Jurkat, Clone E6-1 (cell line): ENCODE results near the gene SCN4B.

Experiments used
- DNase-seq: peaks from one replicate; pipeline ENCODE4 v3.0.0-alpha.2; 2011; ENCODE audit warnings: low read depth, low spot score
- H3K4me3 ChIP-seq: 2 replicates; pipeline ENCODE4 v1.5.1; 2011; ENCODE audit warnings: mild to moderate bottlenecking, low read length, control low read depth, moderate library complexity

The SCN4B gene

DNA sequence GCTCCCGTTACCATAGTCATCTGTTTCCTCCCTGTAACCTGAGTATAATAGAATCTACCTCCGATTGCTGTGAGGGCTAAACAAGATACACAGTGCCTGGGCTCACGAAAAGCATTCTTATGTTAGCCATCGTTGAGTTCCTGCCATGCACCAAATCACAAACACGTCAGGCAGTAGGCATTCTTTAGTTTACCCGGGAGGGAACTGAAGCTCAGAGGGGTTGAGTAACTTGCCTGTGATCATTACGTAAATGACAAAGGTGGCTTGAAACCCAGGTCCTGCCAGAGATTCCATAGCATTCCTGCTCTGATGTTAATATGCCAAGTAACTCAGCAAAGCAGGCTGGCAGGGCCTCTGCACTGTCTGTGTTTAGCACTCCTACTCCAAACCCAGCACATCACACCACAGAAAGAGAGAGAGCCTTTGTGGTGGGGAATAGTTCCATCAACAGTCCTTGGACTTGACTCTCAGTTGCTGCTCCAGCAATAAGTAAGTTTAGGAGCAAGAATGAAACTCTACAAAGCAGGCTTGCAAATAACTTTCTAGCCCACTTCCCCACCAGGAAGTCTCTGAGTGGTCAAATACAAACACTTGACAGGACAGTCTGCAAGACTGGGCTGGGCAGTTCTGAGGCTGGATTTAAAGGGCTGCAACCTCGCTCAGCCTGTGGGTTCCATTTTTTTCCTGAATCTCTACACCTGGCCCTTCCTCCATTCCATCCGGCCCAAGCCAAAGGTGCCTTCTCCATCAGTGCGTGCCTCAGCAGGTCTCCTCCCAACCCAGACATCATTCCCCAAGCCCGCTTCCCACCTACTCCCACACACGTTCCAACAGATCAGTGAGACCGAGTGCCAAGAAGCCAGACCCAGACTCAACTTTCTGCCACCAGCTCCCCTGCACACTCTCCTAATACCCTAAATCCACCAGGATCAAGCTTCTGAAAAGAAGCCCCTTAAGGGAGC is 22.7 kb upstream of the SCN4B start:
- H3K4me3 ChIP-seq = no peak overlapping the region
- DNase-seq = no peak

DNA sequence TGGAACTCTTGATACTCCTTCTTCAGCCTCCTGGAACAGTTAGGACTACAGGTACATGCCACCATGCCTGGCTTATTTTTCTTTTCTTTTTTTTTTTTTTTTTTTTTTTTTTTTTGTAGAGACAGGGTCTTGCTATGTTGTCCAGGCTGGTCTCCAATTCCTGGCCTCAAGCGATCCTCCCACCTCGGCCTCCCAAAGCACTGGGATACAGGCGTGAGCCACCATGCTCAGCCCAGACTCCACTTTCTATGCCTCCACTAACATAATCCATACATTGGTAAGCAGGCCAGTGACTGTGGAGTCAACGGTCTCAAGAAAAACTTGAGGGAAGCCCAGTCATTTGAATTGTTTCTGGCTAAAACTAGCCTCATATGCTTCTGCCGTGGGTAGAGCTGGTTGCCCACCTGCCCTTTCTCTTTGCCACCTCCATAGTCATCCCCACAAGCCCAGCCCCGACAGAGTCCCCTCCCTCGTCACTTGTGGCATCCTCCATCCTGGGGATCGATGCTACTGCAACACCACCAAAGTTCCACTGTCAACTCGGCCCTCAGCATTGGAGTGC is 21.5 kb upstream of the SCN4B start:
- no peak overlapping the region for H3K4me3 ChIP-seq
- no peak for DNase-seq

DNA sequence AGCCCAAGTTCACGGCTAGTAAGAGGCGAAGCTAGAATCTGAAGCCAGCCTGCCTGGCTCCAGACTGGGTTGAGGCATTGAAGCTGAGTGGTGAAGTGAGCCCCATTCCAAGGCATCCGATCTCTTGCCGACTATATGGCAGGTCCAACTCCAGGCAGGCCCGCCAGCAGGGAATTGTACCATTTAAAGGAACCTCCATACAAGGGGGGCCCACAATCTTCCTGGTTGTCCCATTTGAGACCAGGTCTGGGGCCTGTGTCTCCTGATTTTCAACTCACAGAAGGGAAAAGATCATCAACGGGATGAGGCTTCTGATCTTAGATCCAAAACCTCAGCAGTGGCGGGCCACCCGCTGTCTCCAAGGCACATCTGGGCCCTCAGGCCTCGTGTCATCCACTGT is 19.7 kb upstream of the SCN4B start:
- H3K4me3 ChIP-seq = no peak overlapping the region
- no peak for DNase-seq

DNA sequence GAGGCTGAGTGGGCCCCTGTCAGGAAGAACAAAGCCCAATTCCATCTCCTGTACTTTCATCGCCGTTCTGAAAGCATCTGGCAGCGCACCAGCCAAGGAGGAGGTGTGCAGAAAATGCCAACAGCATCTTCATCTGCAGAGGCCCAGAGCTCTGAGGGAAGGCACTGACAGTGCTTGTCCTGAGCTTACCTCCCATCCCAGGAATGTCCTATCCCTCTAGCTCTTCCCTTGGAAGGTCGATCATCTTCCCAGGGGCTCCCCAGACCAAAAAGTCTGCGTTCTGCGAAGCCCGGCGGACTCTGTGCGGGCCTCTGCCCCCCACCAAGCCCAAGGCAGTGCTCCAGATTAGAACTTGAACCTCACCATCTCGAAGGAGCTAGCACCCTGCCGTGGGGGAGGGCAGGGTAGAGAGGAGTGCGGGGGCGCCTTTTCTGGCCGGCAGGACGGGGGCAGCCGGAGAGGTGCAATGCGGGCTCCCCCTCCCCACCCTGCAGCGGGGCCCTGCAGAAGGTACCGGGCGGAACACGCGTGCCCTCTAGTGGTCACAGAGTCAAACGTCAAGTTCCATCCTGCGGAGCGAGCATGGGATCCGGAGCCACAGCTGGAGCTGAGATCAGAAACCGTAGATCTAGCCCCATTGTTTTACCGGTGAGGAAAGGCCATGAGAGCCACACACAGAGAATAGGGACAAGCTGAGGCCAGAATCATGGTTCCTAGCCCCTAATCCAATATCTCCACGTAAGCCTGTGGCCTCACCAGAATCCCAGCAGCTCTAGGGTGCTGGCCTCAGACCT is 18.8 kb upstream of the SCN4B start:
- DNase-seq = peak; percentile 54
- H3K4me3 ChIP-seq = no peak overlapping the region

DNA sequence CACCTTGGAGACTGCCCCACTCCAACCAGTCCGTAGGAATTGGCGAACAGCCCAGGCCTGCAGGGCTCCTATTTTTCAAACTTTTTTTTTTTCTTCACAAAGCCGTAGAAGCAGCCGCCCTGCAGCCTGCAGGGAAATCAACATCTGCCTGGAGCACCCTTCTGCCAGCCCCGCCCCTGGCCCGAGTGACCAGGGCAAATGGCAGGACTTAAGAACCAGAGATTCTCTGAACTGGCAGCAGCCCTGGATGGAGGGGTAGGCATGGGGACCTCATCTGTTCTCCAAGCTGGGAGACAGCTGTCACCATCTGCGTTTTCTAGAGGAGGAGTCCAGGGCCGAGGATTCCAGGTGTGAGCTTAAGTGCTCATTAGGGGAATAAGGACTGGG is 18.3 kb upstream of the SCN4B start:
- no peak for DNase-seq
- no peak overlapping the region for H3K4me3 ChIP-seq

DNA sequence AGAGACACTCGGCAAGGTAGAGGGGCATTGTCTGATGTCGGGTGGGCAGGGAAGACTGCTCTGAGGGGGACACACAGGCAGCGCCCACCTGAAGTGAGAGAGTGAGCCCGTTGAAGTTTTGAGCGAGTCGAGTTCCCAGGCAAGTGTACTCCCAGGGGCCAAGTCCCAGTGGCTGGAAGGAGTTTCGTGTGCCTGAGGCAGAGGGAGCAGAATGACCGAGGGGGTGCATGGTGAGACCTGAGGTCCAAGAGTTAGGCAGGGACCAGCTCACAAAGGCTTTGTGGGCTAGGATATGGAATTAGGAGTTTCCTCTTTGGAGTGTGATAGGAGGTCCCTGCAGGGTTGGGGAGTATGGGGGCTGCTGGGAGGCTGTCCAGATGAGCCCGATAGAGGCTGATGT is 17.6 kb upstream of the SCN4B start:
- no peak for DNase-seq
- no peak overlapping the region for H3K4me3 ChIP-seq

DNA sequence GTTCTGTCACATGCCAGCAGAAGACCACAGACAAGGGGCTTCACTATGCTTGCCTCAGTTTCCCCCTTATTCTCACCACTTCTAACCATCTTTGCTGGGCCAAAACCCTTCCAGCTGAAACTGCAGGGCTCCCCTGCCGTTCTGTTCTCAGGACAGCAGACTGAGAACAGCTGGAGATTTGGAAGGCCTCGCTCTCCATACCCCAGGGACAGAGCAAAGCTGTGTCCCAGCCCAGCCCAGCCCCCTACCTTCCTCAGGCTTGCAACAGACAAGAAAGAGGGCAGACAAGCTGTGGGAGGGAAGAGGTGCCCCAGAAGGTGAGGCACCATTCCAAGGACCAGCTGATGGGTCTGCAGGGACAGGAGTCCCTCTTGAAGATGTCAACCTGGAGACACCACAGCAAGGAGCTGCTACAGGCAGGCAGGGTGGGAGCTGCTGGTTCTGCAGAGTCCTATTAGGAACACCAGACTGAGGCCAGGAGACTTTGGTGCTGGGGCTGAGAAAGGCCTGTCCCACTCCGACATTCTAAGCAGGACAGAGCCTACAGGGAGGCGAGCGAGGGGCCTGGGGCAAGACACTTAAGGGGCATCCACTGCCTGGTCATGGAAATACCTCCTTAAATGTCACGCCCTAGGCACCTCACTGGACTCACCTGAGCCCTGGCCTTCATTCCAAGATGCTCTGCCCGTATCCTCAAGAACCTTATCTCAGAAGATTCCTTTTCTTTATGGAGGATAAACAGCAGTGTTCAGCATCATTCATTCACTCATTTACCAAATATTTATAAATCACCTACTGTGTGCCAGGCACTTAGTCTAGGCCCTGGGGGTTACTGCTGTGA is 16.9 kb upstream of the SCN4B start:
- no peak for DNase-seq
- H3K4me3 ChIP-seq = no peak overlapping the region

DNA sequence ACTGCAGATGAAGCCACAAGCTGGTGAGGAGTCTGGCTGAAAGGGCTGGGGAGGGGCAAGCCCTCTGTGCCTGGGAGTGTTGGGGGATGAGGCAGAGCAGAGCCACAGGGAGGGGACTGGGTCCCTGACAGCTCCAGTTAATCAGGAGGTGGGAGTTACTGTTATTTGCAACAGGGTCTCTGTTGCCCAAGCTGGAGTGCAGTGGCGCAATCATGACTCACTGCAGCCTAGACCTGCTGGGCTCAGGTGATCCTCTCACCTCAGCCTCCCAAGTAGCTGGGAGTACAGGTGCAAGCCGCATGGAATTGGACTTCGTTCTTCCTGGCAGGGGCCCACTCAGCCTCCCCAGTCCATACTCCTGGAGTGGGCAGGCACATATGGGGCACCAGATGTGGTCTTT is 16.1 kb upstream of the SCN4B start:
- no peak for DNase-seq
- no peak overlapping the region for H3K4me3 ChIP-seq

DNA sequence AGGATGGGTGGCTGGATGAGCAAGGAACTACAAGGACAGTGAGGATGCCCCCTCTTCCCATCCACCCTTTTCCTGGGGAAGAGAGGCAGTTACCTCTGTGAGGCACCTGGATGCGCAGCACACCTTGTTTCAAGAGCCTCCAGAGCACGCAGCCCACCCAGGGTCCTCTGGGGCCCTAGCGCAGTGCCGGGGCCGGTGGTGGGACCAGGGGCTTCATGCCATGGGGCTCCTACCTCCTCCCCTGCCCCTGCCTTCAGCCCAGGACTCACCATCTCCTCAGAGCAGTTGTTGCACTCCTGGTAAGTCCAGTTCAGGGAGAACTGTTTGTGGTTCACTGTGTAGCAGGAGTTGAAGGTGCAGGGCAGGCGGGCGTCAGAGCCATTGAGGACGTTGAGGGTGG is 15.7 kb upstream of the SCN4B start:
- no peak for DNase-seq
- no peak overlapping the region for H3K4me3 ChIP-seq

DNA sequence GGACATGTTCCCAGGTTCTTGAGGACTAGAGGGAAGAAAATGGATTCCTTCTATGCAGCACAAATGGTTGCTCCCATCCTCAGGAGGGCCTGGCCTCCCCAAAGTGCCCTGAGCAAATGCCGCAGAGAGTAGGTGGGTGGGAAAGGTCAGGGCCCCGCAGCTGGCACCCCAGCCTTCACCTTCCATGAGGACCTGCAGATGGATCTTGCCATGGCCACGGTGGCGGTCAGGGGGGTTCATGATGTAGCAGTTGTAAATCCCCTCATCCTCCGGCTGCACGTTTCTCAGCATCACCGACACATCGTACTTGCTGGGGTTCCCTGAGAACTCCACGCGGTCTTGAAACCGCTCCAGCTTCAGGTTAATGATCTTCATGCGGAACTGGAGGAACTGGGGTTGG is 15.3 kb upstream of the SCN4B start:
- H3K4me3 ChIP-seq = no peak overlapping the region
- DNase-seq = no peak

DNA sequence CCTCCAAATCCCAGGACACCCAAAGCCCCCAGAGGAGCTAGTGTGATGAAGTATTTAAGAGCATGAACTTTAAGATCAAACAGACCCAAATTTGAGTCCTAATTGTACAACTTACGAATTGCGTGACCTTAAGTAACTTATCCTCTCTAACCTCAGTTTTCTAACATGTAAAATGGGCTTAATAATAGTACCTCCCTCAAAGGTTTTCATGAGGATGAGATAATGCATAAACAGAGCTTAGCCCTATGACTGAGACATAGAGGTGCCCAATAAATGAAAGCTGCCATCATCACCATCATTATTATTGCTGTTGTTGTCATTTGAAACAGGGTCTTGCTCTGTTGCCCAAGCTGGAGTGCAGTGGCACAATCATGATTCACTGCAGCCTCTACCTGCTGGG is 14.6 kb upstream of the SCN4B start:
- no peak overlapping the region for H3K4me3 ChIP-seq
- no peak for DNase-seq

DNA sequence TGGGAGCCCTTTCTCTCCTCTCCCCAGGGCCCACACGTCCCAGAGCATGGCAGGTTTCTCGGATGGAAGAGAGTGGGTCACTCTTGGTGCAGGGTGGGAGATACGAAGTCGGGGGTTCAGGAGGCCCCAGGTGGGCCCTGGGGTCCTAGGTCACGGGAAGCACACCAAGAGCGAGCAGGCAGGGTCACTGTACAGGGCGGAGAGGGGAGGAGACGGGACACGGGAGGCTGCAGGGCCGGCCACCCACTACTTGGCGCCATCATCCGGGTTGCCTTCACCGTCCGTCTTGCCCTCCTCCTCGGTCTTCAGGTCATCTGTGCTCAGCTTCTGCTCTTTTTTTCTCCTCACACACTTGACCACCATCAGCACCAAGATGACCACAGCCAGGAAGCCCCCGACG is 14.0 kb upstream of the SCN4B start:
- H3K4me3 ChIP-seq = no peak overlapping the region
- DNase-seq = no peak

DNA sequence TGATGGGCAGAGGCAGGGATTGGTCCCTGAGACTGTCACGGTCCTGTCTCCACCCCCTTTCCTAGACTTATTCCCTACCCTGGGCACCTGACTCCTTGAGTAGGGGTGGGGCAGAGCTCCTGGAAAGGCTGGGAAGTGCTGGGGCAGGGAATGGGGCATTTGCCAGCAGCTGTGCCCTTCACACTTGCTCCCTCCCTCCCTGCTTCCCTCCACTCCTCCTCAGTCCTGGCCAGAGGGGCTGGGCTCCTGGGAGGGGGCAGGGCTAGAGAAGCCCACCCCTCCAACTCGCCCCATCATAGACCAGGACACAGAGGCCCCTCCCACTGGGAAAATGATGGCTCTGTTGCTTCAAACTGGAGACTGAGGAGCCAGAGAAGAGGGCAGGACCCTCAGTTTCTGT is 12.3 kb upstream of the SCN4B start:
- no peak for DNase-seq
- H3K4me3 ChIP-seq = no peak overlapping the region

DNA sequence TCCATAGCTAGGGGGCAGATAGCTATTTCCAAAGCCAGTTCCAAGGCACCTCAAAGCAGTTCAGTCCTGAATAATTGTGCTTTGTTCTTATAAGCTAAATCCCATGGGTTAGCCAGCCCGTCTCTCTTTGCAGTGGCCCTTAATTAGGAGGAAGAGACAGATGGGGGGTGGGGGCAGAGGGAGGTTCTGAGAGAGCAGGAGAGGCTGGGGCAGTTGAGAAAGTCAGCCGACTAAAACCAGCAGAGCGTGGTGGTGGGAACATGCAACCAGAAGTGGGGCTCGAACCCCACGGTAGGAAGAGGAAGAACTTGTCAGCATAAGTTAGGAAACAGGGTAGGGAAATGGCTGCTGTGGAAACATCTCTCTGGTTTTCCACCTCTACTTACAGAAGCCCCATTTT is 10.9 kb upstream of the SCN4B start:
- no peak overlapping the region for H3K4me3 ChIP-seq
- DNase-seq = no peak

DNA sequence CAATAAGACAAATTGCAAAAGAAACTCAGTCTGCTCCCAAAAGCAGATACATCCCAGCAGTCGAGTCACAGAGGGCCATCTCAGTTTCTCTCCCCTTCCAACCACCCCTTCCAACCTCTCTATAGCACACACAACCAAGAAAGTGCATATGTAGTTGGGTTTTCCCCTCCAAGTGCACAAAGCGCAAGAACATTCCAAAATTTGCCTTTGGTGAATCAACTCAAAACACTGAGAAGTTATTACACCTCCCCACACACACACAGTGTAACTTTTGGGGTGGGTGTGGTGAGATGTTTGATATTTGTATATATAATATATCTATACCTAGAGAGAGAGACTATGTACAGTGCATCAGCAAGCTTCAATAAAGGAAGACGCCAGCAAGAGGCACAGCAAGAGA is 10.2 kb upstream of the SCN4B start:
- no peak for DNase-seq

DNA sequence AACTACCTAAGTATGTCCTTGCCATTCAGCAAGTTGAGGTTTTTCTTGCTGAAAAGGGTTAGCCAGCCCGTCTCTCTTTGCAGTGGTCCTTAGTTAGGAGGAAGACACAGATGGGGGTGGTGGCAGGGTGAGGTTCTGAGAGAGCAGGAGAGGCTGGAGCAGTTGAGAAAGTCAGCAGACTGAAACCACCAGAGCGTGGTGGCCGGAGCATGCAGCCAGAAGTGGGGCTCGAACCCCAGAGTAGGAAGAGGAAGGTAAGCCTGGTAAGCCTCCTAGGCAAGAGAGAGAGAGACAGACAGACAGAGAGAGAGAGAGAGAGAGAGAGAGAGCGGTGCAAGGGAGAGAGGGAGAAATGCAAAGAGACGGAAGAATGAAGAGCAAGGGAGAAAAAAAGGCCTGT is 9.2 kb upstream of the SCN4B start:
- H3K4me3 ChIP-seq = no peak overlapping the region
- no peak for DNase-seq

More for the DNA sequence above, 10.2 kb upstream of the SCN4B start:
- no peak overlapping the region for H3K4me3 ChIP-seq

DNA sequence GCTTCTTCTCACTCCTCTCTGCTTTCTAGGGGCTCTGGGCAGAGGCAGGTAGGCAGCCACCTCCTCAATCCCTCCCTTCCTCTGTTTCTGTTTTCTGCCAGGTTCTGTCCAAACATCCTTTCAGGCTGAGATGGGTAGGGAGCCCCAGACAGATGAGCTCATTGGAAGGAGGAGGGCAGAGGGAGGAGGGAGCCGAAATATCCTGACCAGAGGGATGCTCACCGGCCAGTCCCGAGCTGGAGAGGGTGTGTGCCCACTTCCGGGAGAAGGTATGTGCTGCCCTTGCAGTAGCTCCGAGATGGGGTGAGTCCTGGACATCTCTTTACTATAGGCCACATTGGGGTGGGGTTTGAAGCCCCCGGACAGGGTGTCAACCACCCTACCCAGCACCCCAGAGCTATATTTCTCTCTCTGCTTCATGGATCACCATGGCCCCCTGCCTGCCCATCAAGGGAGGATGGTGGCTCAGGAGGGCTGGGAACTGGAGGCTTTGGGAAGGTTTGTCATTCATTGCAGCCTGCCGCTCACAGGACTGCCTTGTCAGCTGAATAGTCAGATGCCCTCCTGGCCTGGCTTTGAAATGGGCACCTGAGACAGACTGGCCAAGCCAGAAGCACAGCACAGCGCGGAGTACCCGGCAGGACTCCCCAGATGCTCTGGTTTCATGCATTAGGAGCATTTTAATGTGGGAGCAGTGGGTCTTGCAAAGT is 4.7 kb upstream of the SCN4B start:
- H3K4me3 ChIP-seq = no peak overlapping the region
- no peak for DNase-seq

DNA sequence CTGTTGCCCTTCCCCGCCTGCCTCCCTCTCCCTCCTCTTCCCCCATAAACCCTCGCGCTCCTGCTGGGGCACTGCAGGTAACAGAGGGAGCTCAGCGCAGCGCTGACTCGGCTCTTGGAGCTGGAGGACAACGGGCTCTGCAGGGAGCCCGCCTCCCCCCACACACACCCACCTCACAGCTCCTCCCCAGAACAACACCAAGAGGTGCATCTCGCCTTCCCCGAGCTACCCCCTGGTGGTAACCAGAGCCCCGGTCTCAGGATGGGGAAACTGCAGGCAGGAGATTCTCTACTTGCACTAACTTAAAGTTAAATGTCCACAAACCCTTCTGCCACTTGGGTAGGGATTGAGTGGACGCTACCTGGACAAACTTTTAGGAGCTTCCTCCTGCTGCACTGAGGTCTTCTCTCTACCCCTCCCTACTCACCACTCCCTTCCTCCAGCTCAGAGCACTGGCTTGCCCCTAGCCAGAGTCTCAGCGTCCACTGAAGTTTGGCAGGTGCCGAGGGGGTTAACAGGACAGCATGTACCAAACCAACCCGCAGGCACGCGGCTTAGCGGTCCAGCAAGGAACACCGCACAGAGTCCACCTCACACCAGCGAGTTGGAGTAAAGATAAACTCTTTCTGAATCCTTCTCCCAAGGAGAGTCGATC is 4.0 kb upstream of the SCN4B start:
- peak; percentile 44 for DNase-seq
- no peak overlapping the region for H3K4me3 ChIP-seq
